Ascending aorta (tissue), 2 donors: Measurements from ENCODE around the gene HGFAC. TPM values are rescaled to one million over a fixed set of nuclear protein-coding genes. Genes with fewer than 3 reads are reported as not detected.

Experiments used
- DNase-seq, 2 donors: peaks; one replicate each; pipeline ENCODE4 v3.0.0-alpha.2; 2019; ENCODE audit warnings: low spot score in 2 of 2
- H3K27ac ChIP-seq, 2 donors: fragments of 200-600 bp; sonication (generic); one replicate each; pipeline ENCODE4 v1.5.1; 2016 to 2017; ENCODE audit warnings: mild to moderate bottlenecking in 1 of 2
- H3K27me3 ChIP-seq: fragments of 200-600 bp; sonication (generic); one replicate; pipeline ENCODE4 v1.5.1; 2017
- H3K36me3 ChIP-seq, 2 donors: fragments of 200-600 bp; sonication (generic); one replicate each; pipeline ENCODE4 v1.5.1; 2016
- H3K4me1 ChIP-seq, 2 donors: fragments of 200-600 bp; sonication (generic); one replicate each; pipeline ENCODE4 v1.5.1; 2016 to 2017; ENCODE audit warnings: mild to moderate bottlenecking in 1 of 2
- H3K4me3 ChIP-seq, 2 donors: fragments of 200-600 bp; sonication (generic); one replicate each; pipeline ENCODE4 v1.5.1; 2016 to 2017; ENCODE audit warnings: mild to moderate bottlenecking in 1 of 2
- H3K9me3 ChIP-seq, 2 donors: fragments of 200-600 bp; sonication (generic); one replicate each; pipeline ENCODE4 v1.5.1; 2016
- intact Hi-C: fragments of 100-400 bp; cut with DNase I; formaldehyde crosslinking; loops from one replicate; pipeline ENCODE4 v1.15.1; 2023
- total RNA-seq: library from RNA; depleted of rRNA; stranded (reverse); fragments of >200 nt; gene quantifications from one replicate; pipeline ENCODE4 v1.1.0, GENCODE V29; 2016
- TF ChIP-seq, protein P1 (sequence below), 3 experiments: fragments of 200-600 bp in 2 of 3; fragments of 450-650 bp in 1 of 3; sonication (generic) in 2 of 3; IDR thresholded peaks; one replicate each; pipeline ENCODE4 v1.5.1; 2016 to 2019; ENCODE audit warnings: antibody characterized with exemption in 3 of 3, mild to moderate bottlenecking in 1 of 3, moderate library complexity in 1 of 3

Gene HGFAC
- total RNA-seq: 2.2 TPM

GRCh38 chr4:3441501-3442459 lies at the start of gene HGFAC:
HGFAC (plus strand) TSS chr4:3441968; CDS start chr4:3442002, 34 bp downstream.
- Histone ChIP-seq H3K4me3 (no peak within 1 kb of the TSS), H3K36me3 (no peaks in the 10 kb centered on the region), H3K27ac (no peak within 1 kb of the TSS), H3K9me3 (no peaks in the 10 kb centered on the region), H3K4me1 (peaks cover 0 to 7% of the 10 kb centered on the region in 2 donors), H3K27me3 (no peaks in the 10 kb centered on the region)
- intact Hi-C loops: loop anchor here (10.0 kb wide), 1 partner anchor 337 kb away; no protein-coding TSS in a partner anchor
- TF ChIP-seq, protein P1, sequence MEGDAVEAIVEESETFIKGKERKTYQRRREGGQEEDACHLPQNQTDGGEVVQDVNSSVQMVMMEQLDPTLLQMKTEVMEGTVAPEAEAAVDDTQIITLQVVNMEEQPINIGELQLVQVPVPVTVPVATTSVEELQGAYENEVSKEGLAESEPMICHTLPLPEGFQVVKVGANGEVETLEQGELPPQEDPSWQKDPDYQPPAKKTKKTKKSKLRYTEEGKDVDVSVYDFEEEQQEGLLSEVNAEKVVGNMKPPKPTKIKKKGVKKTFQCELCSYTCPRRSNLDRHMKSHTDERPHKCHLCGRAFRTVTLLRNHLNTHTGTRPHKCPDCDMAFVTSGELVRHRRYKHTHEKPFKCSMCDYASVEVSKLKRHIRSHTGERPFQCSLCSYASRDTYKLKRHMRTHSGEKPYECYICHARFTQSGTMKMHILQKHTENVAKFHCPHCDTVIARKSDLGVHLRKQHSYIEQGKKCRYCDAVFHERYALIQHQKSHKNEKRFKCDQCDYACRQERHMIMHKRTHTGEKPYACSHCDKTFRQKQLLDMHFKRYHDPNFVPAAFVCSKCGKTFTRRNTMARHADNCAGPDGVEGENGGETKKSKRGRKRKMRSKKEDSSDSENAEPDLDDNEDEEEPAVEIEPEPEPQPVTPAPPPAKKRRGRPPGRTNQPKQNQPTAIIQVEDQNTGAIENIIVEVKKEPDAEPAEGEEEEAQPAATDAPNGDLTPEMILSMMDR (IDR thresholded peaks at IDR 0.05): no peak
- no peak for DNase-seq

DNA sequence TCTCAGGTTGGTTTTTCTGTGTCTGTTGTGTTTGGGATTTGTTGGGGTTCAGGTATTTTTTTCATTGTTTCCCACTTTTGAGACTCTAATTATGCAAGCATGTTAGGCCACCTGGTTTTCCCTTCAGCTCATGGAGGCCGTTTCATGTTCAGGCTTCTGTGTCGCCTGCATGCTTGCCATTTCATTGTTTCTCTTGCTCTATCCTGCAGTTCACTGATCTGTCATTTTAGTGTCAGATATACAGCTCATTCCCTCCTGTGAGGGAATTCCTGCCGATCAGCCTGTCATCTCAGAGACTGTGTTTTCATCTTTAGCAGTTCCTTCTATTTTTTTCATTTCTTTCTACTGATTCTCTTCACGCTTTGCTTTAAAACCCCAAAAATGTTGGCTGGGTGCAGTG lies 49.4 kb upstream of the HGFAC start:
- H3K36me3 ChIP-seq: no peaks in the 10 kb centered on the region
- TF ChIP-seq, protein P1 (IDR thresholded peaks at IDR 0.05): no peak
- no peak overlapping the region for H3K27ac ChIP-seq
- no peak for DNase-seq
- H3K27me3 ChIP-seq: no peaks in the 10 kb centered on the region
- H3K4me1 ChIP-seq: peaks cover 4 to 13% of the 10 kb centered on the region in 2 donors
- H3K9me3 ChIP-seq: no peaks in the 10 kb centered on the region
- no peak overlapping the region for H3K4me3 ChIP-seq
- intact Hi-C loops: no loop called here

- Histone ChIP-seq H3K4me3 (no peak overlapping the region), H3K9me3 (no peaks in the 10 kb centered on the region), H3K27ac (no peak overlapping the region), H3K27me3 (no peaks in the 10 kb centered on the region), H3K4me1 (peaks cover 4 to 7% of the 10 kb centered on the region in 2 donors), H3K36me3 (no peaks in the 10 kb centered on the region)
- TF ChIP-seq, protein P1 (IDR thresholded peaks at IDR 0.05): no peak
- intact Hi-C loops: no loop called here
- DNase-seq: no peak
Observed at GRCh38 chr4:3393171-3393570, 48.6 kb upstream of the HGFAC start.

- no peak overlapping the region for H3K27ac ChIP-seq
- no peaks in the 10 kb centered on the region for H3K36me3 ChIP-seq
- no peak overlapping the region for H3K4me3 ChIP-seq
- DNase-seq: no peak
- intact Hi-C loops: no loop called here
- TF ChIP-seq, protein P1 (IDR thresholded peaks at IDR 0.05): no peak
- no peaks in the 10 kb centered on the region for H3K27me3 ChIP-seq
- no peaks in the 10 kb centered on the region for H3K9me3 ChIP-seq
- H3K4me1 ChIP-seq: no peaks in the 10 kb centered on the region
Observed at GRCh38 chr4:3396600-3396999, 45.2 kb upstream of the HGFAC start.

DNA sequence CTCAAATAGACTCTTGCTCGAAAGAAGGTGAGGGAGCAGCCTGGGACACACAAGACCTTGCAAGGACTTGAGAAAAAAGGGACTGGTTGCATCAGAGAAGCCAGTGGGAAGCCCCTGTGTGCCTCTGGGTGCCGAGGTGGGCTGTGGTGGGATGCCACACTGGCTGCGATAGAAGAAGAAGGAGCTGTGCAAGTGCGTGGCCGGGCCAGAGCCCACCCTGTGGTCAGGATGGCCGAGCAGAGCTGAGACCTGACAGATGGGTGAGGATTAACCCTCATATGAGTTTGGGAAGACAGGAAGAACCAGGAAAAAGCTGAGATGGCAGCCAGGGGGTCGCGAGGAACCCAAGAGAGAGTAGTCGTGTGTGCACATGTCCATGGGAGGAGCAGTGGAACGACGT lies 44.6 kb upstream of the HGFAC start:
- Histone ChIP-seq H3K36me3 (no peaks in the 10 kb centered on the region), H3K4me1 (peaks cover 0 to 1% of the 10 kb centered on the region in 2 donors), H3K4me3 (no peak overlapping the region), H3K27ac (no peak overlapping the region), H3K27me3 (no peaks in the 10 kb centered on the region), H3K9me3 (no peaks in the 10 kb centered on the region)
- intact Hi-C loops: no loop called here
- no peak for DNase-seq
- TF ChIP-seq, protein P1 (IDR thresholded peaks at IDR 0.05): no peak
